ENCODE results near the gene PCNT.

PCNT gene

DNA sequence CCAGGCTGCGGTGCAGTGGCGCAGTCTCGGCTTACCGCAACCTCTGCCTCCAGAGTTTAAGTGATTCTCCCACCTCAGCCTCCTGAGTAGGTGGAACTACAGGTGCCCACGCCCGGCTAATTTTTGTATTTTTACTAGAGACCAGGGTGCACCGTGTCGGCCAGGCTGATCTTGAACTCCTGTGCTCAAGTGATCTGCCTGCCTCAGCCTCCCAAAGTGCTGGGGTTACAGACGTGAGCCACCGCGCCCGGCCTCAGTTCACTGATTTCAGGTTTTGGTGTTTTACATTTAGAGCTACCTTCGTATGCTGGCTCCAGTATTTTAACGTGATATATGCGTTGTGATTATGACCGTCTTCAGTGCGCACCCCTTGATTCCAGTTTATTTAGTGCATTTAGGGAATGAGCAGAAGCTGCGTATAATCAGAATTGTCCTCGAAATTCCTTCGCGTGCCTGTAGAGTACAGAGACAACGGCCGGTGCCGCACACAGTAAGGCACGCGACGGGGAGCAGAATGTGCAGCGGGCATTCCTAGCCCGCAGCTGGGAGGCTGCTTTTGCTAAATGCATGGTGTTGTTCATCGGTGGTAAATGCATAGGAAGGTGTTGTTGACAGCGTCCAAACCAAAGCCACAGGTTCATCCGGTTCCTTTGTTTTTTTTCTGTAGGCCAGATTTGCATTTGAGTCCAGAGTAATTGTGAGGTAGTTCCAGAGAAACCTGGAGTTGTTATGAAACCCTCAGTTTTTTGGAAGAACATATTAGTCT lies 85.9 kb downstream of the PCNT start:
- DNase-seq (ENCODE audit: low read depth): no peak

DNA sequence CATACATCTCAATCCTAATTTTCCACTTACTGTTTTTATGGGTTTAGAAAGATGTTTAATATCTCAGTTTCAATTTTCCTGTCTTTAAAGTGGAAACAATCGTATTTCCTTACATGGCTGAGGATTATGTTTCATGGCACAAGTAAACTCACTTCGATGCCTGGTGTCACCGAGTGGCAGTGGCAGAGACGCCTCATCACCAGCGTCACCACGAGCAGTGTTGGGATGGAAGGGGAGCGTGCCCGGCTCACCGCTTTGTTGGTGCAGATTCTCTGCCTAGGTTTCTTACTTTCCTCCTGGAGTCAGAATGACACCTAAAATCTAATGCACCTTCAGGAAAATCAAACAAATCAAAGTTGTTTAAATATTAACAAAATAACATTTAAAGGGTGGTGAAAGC lies 86.6 kb downstream of the PCNT start:
- DNase-seq (ENCODE audit: low read depth): no peak

DNA sequence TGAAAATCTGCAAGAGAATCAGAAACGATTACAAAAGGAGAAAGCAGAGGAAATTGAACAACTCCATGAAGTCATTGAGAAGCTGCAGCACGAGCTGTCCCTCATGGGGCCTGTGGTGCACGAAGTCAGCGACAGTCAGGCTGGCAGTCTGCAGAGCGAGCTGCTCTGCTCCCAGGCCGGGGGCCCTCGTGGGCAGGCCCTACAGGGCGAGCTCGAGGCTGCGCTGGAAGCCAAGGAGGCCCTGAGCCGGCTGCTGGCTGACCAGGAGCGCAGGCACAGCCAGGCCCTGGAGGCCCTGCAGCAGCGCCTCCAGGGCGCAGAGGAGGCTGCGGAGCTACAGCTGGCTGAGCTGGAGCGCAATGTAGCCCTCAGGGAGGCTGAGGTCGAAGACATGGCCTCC lies 87.3 kb downstream of the PCNT start:
- DNase-seq (ENCODE audit: low read depth): no peak

DNA sequence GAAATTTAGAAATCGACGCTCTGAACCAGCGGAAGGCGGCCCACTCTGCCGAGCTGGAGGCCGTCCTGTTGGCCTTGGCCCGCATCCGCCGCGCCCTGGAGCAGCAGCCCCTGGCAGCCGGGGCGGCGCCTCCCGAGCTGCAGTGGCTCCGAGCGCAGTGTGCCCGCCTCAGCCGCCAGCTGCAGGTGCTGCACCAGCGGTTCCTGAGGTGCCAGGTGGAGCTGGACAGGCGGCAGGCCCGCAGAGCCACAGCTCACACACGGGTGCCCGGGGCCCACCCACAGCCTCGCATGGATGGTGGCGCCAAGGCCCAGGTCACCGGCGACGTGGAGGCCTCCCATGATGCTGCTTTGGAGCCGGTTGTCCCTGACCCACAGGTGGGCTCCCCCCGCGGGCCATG lies 87.7 kb downstream of the PCNT start:
- DNase-seq (ENCODE audit: low read depth): no peak

DNA sequence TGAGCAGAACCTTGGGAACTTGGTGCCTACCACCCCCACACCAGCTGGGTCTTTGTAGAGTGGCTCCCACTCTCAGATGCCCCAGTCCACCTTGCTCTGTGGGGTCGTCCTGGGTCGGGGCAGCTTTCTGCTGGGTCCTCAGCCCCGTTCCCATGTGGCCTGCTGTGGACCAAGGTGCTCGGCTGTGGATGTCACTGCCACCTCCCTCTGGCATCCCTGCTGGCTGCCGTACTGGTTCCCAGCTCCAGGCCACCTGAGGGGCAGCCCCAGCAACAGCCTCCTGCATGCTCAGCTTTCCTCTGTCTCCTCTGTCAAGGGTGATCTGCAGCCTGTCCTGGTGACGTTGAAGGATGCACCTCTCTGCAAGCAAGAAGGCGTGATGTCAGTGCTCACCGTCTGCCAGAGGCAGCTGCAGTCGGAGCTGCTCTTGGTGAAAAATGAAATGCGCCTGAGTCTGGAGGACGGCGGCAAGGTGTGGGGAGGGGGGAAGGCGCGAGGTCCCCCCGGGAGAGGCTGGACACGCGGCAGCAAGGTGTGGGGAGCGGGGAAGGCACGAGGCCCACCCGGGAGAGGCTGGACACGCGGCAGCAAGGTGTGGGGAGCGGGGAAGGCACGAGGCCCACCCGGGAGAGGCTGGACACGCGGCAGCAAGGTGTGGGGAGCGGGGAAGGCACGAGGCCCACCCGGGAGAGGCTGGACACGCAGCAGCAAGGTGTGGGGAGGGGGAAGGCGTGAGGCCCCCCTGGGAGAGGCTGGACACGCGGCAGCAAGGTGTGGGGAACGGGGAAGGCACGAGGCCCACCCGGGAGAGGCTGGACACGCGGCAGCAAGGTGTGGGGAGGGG lies 88.8 kb downstream of the PCNT start:
- no peak for DNase-seq (ENCODE audit: low read depth)

DNA sequence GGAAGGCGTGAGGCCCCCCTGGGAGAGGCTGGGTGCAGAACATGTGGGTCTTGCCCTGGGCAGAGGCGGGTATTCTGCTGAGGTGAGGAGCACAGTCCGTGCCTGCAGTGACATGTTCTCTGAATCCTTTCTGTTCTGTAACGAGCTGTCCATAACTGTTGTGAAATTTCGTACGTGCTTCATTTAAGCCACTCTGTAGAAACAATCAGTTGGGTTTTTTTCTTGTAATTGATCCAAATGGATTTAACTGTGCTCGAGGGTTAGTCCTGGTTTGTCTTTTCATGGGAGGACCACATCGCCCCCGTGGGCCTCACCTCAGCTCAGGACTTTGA lies 89.4 kb downstream of the PCNT start:
- no peak for DNase-seq (ENCODE audit: low read depth)

DNA sequence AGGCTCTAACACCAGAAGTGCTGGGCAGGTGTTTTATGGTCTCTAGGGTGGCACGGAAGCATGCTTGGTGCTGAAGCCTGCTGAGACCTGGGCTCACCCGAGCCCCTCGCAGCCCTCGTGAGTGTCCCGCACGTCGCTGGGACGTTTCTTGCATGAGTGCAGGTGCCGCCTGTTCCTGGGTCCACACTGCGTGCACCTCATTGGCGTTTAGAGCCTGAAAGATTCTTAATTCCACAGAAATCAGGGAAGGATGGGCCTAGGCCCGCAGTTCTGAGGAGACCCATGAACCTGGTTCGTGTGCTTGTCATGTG lies 91.0 kb downstream of the PCNT start:
- DNase-seq (ENCODE audit: low read depth): no peak

DNA sequence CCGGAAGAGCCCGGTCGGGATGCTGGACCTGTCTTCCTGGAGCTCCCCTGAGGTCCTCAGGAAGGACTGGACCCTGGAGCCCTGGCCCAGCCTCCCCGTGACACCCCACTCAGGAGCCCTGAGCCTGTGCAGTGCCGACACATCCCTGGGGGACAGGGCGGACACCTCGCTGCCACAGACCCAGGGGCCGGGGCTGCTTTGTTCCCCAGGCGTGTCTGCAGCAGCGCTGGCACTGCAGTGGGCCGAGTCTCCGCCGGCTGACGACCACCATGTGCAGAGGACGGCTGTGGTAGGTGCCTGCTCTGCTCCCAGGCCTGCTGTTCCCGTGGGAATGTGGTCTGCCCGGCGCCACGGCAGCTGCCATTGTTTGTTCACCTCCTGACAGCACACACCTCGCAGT lies 92.6 kb downstream of the PCNT start:
- no peak for DNase-seq (ENCODE audit: low read depth)

DNA sequence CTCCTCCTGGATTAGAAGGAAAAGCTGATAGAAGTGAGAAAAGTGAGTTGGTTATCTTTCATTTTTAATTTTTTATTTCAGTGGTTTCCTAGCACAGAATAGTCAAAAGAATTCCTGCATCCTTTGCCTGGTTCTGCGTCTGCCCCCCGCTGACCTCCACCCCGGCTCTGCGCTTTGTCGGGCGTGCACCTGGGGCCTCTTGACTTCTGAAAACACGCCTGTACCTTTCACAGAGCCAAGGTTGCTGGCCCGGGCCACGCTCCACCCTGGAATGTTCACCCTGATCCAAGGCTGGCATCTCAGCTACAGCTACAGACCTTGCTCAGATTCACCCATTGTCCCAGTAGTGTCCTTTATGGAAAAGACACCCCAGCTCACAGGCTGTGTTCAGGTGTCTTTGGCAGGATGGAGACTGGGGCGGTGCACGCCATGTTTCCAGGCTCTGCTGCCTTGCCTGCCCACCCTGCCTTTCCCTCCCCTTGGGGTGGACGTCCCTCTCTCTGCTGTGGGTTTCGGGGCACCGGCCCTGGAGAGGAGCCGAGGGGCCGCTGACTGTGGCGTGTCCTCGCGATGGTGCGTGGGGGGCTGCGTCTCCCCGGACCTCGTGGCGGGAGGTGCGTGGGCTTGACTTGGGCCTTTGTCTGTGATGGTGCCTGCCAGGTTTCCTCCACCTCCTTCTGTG lies 94.5 kb downstream of the PCNT start:
- DNase-seq (ENCODE audit: low read depth): no peak

DNA sequence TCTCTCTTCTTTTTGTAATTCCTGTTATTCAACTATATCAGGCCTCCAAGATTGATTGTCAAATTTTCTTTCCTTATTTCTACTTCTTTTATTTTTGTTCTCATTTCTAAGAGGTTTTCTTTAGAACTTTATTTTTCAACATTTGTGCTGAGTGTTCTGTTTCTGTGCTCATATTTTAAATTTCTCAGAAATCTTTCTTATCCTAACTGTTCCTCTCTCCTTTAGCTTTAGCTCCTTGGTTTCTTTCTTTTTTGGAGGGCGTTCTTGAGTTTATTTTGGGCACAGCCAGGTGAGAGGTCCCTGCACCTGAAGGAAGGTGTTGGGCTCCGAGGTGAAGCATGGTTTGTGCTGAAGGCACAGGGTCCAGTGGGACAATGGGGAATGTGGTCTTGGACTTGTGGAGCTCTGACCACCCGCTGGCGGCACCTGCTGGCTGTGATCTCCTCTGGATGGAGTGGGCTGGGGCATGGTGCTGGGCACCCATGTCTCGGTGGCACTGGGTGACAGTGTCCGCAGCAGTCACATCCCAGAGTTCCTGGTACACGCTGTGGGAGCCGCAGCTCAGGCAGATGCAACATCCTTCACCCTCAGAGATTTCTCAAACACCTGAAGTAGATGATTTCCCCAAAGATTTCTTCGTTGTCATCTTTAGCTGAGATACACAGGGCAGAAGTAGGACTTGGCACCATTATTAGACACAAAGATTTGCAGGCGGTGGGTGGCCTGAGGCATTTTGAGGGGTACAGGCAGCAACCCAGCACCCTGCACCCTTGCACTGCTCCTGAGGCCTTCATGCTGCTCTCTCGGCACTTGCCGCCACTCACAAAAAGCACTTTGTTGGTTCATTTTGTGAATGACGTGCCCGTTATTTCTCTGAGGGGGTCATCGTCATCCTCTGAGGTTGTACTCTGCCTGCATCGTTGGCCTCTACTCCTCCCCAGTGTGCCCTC lies 96.6 kb downstream of the PCNT start:
- no peak for DNase-seq (ENCODE audit: low read depth)

DNA sequence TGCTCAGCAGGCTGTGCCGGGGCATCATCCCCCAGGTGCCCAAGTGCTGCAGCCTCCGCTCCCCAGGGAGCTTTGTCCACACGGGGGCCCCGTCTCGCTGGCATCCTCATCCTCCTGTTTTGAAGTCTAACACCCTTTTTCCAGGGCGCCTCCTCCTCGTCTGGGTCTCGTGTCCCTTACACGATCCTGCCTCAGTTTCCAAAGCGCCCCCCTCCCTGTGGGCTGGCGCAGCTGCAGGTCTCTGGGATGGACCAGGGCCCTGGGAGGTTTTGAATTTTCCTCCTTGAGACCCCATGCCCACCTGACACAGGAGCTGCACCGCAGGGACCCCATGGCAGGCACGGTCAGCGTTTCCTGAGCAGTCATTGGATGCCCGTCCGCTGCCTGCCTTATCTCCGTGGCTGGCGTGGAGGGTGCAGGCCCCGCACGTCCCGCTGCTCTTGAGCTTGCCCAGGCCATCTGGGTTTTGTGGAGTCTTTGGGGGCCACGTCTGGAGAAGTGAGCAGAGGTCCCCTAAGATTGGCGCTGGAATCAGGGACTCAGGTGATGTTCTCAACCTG lies 97.3 kb downstream of the PCNT start:
- no peak for DNase-seq (ENCODE audit: low read depth)

DNA sequence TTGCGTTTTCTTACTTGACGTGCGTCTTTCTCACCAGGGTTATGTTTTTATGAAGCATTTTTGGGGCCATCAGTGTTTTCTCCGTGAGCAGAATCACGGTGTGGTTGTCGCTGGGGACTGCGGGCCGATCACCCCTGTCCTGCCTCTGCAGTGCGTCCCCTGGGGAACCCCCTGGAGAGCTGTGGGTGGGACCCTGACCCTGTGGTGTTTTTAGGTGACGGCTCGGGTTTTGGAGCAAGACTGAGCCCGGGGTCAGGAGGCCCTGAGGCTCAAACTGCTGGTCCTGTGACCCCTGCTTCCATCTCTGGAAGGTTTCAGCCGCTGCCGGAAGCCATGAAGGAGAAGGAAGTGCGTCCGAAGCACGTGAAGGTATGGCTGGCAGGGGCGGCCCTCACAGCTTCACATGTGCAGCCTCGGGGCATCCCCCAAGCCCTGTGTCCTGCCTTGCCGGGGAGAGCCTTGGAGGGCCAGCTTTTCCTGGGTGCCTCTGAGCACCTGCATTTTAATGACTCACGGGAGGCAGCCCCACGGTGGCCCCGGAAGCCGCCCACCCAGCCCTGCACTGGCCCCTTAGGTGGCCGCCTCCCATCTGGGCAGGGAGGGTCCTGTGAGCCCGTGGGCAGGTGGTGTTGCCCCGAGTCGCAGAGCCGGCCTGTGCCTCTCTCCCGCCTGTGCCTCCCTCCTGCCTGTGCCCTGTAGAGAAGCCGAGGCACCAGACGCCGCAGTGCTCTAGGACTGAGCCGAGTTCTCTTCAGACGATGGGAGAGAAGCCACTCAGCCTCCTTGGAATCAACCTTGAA lies 98.0 kb downstream of the PCNT start:
- DNase-seq (ENCODE audit: low read depth): no peak

DNA sequence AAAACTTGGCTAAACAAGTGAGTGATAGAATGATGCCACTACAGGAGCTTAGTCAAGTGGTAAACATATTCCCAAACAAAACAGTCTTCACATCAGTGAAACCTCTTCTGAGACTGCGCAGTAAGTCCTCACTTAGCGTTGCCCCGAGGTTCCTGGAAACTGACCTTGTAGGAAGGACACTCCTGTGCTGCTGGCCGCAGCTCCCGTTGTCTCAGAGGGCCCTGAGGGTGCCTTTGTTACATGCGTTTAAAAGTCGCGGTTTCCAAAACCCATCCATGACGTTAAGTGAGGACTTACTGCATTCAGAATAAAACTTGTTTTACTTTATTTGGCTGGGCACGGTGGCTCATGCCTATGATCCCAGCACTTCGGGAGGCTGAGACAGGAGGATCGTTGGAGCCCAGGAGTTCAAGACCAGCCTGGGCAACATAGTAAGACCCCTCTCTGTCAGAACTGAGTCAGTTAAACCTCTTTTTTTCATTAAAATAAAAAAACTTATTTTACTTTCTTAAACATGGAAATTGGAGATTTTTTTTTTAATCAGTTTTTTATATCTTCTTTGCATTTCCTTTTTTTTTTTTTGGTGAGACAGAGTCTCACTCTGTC lies 98.8 kb downstream of the PCNT start:
- DNase-seq (ENCODE audit: low read depth): no peak

DNA sequence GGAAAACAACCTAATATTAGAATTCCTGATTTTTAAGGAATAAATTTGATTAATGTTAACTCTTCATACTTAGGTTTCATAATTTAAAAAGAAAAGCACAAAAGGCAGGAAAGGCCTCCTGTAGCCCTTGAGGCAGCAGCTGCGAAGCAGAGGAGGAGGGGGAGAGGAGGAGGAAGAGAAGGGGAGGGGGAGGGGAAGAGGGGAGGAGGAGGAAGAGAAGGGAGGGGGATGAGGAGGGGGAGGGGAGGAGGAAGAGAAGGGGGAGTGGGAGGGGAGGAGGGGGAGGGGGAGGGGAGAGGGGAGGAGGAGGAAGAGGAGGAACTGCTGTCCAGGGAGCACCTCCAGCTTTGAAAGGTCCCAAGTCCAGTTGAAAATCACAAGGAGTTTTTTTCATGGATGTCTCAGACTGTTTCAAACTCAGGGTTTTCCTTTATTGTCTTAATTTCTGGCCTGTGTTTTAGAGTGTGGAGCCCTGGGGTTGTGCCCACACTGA lies 99.6 kb downstream of the PCNT start:
- no peak for DNase-seq (ENCODE audit: low read depth)

DNA sequence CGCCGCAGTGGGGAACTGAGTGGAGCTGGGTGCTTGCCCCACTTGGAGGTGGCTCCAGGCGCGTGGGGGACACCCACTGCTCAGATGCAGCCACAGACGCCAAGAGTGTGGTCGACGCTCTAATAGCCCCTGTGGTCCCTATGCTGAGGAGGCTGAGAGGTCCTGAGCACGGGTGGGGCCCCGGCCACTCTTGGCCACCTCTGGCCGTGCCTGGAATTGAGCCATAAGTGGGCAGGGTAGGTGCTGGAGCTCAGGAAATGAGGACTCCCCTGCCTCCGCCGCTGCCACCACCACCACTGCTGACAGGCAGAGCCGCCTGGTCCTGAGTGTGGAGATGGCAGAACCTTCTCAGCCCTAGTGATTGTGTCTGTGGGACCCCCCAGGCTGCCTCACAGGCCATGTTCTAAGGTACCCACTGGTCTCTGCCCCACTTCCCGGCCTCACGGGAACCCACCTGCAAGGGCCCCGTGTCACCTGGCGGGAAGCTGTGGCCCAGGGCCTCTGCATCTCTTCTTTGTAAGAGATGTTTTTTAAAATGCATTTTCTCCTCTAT lies 100.2 kb downstream of the PCNT start:
- DNase-seq (ENCODE audit: low read depth): no peak

DNA sequence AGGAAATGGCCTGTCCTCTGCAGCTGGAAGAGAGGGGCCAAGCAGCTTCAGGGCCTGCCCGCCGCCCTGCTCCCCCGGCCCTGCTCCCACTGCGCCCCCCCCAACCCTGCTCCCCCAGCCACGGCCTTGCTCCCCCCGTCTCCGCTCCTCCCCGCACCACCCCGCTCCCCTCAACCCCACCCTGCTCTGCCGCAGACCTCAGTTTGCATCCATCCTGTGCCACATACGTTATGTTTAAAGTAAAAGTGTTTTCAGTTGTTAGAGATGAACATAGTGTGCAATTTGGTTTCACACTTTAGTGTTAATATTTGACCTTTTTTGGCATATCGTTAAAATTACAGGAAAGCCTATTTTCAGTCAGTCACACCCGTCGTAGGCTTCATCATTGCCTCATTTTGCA lies 100.7 kb downstream of the PCNT start:
- no peak for DNase-seq (ENCODE audit: low read depth)

DNA sequence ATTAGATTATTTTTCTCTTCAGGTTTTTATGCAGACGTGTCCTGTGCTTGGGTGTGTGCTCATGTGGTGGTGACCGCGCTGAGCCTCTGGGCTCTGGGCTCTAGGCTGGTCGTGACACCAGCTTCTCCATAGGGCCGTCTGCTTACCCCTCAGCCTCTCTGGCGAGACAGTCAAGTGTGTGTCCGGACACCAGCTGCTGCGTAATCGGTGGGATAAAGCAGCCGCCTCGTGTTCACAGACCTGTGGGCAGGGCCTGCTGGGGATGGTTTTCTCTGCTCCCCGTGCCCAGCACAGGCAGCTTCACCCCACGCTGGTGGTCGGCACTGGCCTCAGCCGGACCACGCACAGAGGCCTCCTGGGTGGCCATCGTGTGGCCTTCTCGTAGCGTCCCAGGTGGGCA lies 101.1 kb downstream of the PCNT start:
- no peak for DNase-seq (ENCODE audit: low read depth)

DNA sequence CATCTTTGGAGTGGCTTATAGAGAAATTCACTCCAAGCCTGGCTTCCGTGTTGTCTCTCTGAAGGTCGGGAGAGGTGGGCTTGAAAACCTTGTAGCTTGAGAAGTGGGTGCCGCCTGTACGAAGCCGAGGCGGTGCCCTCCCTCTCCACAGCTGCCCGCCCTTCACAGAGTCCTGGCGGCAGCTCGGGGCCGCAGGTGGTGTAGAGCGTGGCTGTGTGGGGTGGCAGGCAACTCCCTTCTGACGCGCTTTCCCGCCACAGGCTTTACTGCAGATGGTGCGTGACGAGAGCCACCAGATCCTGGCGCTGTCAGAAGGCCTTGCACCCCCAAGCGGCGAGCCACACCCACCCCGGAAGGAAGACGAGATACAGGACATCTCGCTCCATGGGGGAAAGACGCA lies 101.6 kb downstream of the PCNT start:
- DNase-seq (ENCODE audit: low read depth): no peak

DNA sequence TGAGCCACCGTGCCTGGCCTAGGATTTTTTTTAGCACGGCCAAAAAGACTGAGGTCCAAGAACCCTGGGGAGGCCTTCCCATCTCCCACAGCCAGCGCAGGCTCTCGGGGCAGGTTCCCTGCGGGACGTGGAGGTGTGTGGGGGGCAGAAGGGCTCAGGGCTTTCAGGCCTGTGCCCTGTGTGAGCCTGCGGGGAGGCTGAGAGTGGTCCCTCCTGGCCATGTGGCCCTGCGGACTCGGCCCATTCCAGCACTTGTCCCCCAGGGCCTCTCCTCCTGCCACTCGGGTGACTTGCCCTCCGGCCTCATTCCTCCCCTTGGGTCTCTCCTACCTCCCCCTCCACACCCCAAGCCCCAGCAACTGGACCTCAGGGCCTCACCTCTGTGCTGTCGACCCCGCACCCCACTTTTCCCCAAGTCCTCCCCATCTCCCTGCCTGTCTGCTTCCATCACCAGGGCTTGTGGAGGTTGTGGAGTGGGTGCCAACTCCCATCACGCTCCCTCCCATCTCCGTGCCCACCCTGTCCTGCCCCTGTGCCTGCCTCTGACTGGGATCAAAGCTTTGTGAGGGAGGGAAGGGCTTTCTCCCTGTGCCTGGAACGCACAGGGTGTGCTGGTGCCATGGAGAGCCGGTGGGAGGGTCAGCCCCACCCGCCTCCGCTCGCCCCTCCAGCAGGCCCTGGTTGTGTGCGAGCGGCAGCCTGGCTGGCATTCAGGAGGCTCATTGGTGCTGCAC lies 102.5 kb downstream of the PCNT start:
- DNase-seq (ENCODE audit: low read depth): no peak
